ENCODE measurements around the gene AP1G1. TPM values are rescaled to one million over a fixed set of nuclear protein-coding genes. Genes with fewer than 3 reads are reported as not detected.

The AP1G1 gene
- total RNA-seq, 1 experiment from 2014 or later: 95.6 TPM

- H3K9me3 ChIP-seq (ENCODE audit: low read depth, low read length, poor library complexity, severe bottlenecking): no peaks in the 10 kb centered on the region
- H3K4me3 ChIP-seq (ENCODE audit: low read depth, low read length, poor library complexity, severe bottlenecking): no peak overlapping the region
- intact Hi-C loops (cut with micrococcal nuclease; ENCODE audit: unreplicated experiment): no loop called here
- ChIA-PET CTCF (interaction anchor here (0.6 kb wide), 1 partner anchor 633 kb away, joined by 5 read pairs; no protein-coding TSS in a partner anchor), POLR2A (ENCODE audit: low non-redundant PET) (no interaction called here)
- H3K27ac ChIP-seq (ENCODE audit: low read depth, low read length, poor library complexity, severe bottlenecking): no peak overlapping the region
- BruUV-seq (replicated peaks): no TSS peak
- DNase-seq (ENCODE audit: low spot score): no peak
- H3K36me3 ChIP-seq (ENCODE audit: insufficient read depth, low read length, poor library complexity, severe bottlenecking): peaks cover 25% of the 10 kb centered on the region
- no peaks in the 10 kb centered on the region for H3K4me1 ChIP-seq (ENCODE audit: insufficient read depth, low read length, poor library complexity, severe bottlenecking)
- no peak for TF ChIP-seq EZH2 (IDR thresholded peaks at IDR 0.05; ENCODE audit: borderline replicate concordance, low read depth, low read length, poor library complexity, severe bottlenecking)
- no peak for TF ChIP-seq CTCF (conservative IDR thresholded peaks at IDR 0.05; ENCODE audit: low read depth, low read length)
- H3K27me3 ChIP-seq (replicated peaks; ENCODE audit: insufficient read depth, low read depth, low read length, poor library complexity): no peaks in the 10 kb centered on the region
Observed at GRCh38 chr16:71853413-71853812, 44.8 kb upstream of the AP1G1 start.

- ChIA-PET CTCF (no interaction called here), POLR2A (ENCODE audit: low non-redundant PET) (no interaction called here)
- H3K4me1 ChIP-seq (ENCODE audit: insufficient read depth, low read length, poor library complexity, severe bottlenecking): peaks cover under 1% of the 10 kb centered on the region
- TF ChIP-seq EZH2 (IDR thresholded peaks at IDR 0.05; ENCODE audit: borderline replicate concordance, low read depth, low read length, poor library complexity, severe bottlenecking): no peak
- TF ChIP-seq CTCF (conservative IDR thresholded peaks at IDR 0.05; ENCODE audit: low read depth, low read length): no peak
- DNase-seq (ENCODE audit: low spot score): no peak
- no peaks in the 10 kb centered on the region for H3K27me3 ChIP-seq (replicated peaks; ENCODE audit: insufficient read depth, low read depth, low read length, poor library complexity)
- H3K4me3 ChIP-seq (ENCODE audit: low read depth, low read length, poor library complexity, severe bottlenecking): no peak overlapping the region
- no peaks in the 10 kb centered on the region for H3K9me3 ChIP-seq (ENCODE audit: low read depth, low read length, poor library complexity, severe bottlenecking)
- intact Hi-C loops (cut with micrococcal nuclease; ENCODE audit: unreplicated experiment): no loop called here
- BruUV-seq (replicated peaks): no TSS peak
- peaks cover 34% of the 10 kb centered on the region for H3K36me3 ChIP-seq (ENCODE audit: insufficient read depth, low read length, poor library complexity, severe bottlenecking)
- no peak overlapping the region for H3K27ac ChIP-seq (ENCODE audit: low read depth, low read length, poor library complexity, severe bottlenecking)
Observed at GRCh38 chr16:71852561-71852960, 43.9 kb upstream of the AP1G1 start.

GRCh38 chr16:71852158-71852557 is 43.5 kb upstream of the AP1G1 start:
- intact Hi-C loops (cut with micrococcal nuclease; ENCODE audit: unreplicated experiment): no loop called here
- ChIA-PET CTCF (interaction anchor here (0.7 kb wide), 1 partner anchor 109 kb away, joined by 3 read pairs; no protein-coding TSS in a partner anchor), POLR2A (ENCODE audit: low non-redundant PET) (no interaction called here)
- peaks cover 35% of the 10 kb centered on the region for H3K36me3 ChIP-seq (ENCODE audit: insufficient read depth, low read length, poor library complexity, severe bottlenecking)
- TF ChIP-seq CTCF (conservative IDR thresholded peaks at IDR 0.05; ENCODE audit: low read depth, low read length) (no peak), EZH2 (IDR thresholded peaks at IDR 0.05; ENCODE audit: borderline replicate concordance, low read depth, low read length, poor library complexity, severe bottlenecking) (no peak)
- peaks cover 5% of the 10 kb centered on the region for H3K4me1 ChIP-seq (ENCODE audit: insufficient read depth, low read length, poor library complexity, severe bottlenecking)
- no peak for DNase-seq (ENCODE audit: low spot score)
- no peaks in the 10 kb centered on the region for H3K9me3 ChIP-seq (ENCODE audit: low read depth, low read length, poor library complexity, severe bottlenecking)
- no peak overlapping the region for H3K27ac ChIP-seq (ENCODE audit: low read depth, low read length, poor library complexity, severe bottlenecking)
- H3K27me3 ChIP-seq (replicated peaks; ENCODE audit: insufficient read depth, low read depth, low read length, poor library complexity): no peaks in the 10 kb centered on the region
- H3K4me3 ChIP-seq (ENCODE audit: low read depth, low read length, poor library complexity, severe bottlenecking): no peak overlapping the region
- BruUV-seq (replicated peaks): no TSS peak

All from A673 (cell line).